Measurements from ENCODE around the gene RGMA.

- TF ChIP-seq CTCF (conservative IDR thresholded peaks at IDR 0.05; ENCODE audit: low read depth in 2 of 2), result no peak
- no peak for TF ChIP-seq POLR2AphosphoS5 (IDR thresholded peaks at IDR 0.05; ENCODE audit: low read depth)
- no peak for TF ChIP-seq EZH2 (IDR thresholded peaks at IDR 0.05; ENCODE audit: low read depth, unreplicated experiment)
- no peak for TF ChIP-seq CREB1 (CRISPR knock-in tag; IDR thresholded peaks at IDR 0.05; ENCODE audit: low read depth)
- TF ChIP-seq ZNF114 (CRISPR knock-in tag; IDR thresholded peaks at IDR 0.05), result no peak
- TF ChIP-seq EZH2phosphoT487 (IDR thresholded peaks at IDR 0.05; ENCODE audit: unreplicated experiment), result no peak
- TF ChIP-seq ETS1 (IDR thresholded peaks at IDR 0.05), result no peak
- no peak for TF ChIP-seq STAT1 (IDR thresholded peaks at IDR 0.05; ENCODE audit: unreplicated experiment)
- TF ChIP-seq ZNF331 (CRISPR knock-in tag; IDR thresholded peaks at IDR 0.05; ENCODE audit: low read depth), result no peak
- TF ChIP-seq JUNB (IDR thresholded peaks at IDR 0.05; ENCODE audit: unreplicated experiment), result no peak
- no peak for TF ChIP-seq NANOG (IDR thresholded peaks at IDR 0.05; ENCODE audit: borderline replicate concordance)
- no peak for TF ChIP-seq REST (IDR thresholded peaks at IDR 0.05; ENCODE audit: unreplicated experiment)
Observed at GRCh38 chr15:93048759-93049161, 40.3 kb downstream of the RGMA start.

Measured in GM23338 (cell line).